Dermis blood vessel endothelial cell (primary cell): Measurements from ENCODE around the gene TM7SF2. TPM values are rescaled to one million over a fixed set of nuclear protein-coding genes. Genes with fewer than 3 reads are reported as not detected.
A peak's percentile ranks its signal among the peaks of the same experiment; 100 is the strongest.

Experiments
- DNase-seq: peaks from one replicate; pipeline ENCODE4 v3.0.0; 2010
- total RNA-seq: library from RNA; depleted of rRNA; stranded (reverse); fragments of >200 nt; gene quantifications from 2 replicates; pipeline ENCODE4 v1.2.3, GENCODE V29; 2014

Gene TM7SF2
- total RNA-seq, 1 donor from 2014 or later, result 25.7 TPM

DNA sequence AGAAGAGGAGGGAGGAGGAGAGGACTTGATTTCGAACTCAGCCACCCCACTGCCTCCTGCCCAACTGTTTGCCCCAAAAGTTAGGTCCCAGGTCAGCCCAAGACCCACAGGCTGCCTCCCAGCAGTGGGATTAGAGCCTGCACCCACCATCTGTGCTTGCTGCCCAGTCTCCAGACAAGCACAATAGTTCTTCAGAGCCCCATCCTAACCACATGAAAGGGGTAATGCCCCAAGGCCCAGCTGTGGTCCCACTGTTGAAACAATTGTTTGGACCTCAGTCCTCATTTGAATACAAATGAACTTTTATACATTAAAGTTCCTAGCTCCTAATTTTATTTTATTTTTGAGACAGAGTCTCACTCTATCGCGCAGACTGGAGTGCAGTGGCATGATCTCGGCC lies 21.0 kb upstream of the TM7SF2 start:
- DNase-seq, result no peak

DNA sequence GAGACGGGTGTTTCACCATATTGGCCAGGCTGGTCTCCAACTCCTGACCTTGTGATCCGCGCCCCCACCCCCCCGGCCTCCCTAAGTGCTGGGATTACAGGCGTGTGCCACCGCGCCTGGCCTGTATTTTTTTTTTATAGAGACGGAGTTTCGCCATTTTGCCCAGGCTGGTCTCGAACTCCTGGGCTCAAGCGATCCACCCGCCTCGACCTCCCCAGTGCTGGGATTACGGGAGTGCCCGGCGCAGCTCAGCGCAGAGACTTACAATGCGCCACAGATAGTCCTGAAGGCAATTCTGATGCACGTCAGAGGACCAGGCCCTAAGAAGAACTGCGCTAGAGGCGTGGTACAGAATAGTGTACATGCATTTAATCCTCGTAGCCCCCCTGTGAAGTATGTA lies 16.2 kb upstream of the TM7SF2 start:
- no peak for DNase-seq

DNA sequence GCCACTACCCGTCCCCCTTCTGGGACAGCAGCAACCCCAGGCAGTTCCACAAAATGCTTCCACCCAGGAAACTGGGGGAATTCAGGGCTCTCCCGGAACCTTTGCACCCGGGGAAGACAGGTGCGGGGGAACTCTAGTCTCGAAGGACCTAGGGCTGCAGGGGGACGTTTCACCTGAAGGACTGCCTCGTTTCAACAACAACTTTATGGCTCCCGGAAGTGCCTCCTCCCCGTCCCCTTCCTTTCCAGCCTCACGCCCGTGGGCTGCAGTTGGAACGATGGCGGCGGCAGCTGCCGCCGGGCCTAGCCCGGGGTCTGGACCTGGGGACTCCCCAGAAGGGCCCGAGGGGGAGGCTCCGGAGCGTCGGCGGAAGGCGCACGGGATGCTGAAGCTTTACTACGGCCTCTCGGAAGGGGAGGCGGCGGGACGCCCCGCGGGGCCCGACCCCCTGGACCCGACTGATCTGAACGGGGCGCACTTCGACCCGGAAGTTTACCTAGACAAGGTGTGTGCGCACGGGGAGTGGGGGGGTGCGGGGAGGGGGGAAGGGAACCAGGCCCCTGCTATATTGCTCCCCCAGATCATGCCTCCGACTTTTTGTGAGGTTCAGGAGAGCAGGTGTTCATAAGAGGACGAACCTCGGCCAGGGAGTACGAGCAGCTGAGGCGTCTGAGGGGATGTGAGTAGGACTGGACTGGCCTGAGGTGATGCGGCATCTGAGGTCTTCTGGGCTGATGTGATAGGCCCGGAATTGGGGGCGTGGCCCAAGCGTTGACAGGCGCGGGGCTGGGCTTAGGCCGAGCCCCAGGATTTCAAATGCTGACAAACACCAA lies 15.5 kb upstream of the TM7SF2 start, which contains the start of gene VPS51:
TSS of gene VPS51 (plus strand) at position 241 of the 833 bp plus-strand sequence. CDS start at position 278, 37 bp downstream.
- peak; percentile 94 for DNase-seq

DNA sequence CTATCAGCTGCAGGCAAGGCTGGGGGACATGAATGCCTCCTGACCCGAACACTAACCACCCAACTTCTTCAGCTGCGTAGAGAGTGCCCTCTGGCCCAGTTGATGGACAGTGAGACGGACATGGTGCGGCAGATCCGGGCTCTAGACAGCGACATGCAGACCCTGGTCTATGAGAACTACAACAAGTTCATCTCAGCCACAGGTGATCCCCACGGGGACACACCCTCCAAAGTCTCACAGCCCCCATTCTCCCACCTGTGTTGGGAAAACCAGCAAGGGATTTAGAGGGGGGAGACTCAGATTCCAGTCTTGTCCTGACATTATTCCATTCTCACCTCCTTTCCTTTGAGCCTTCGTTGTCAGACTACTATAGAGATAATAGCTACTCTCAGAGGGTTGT lies 14.7 kb upstream of the TM7SF2 start:
- DNase-seq, result no peak

DNA sequence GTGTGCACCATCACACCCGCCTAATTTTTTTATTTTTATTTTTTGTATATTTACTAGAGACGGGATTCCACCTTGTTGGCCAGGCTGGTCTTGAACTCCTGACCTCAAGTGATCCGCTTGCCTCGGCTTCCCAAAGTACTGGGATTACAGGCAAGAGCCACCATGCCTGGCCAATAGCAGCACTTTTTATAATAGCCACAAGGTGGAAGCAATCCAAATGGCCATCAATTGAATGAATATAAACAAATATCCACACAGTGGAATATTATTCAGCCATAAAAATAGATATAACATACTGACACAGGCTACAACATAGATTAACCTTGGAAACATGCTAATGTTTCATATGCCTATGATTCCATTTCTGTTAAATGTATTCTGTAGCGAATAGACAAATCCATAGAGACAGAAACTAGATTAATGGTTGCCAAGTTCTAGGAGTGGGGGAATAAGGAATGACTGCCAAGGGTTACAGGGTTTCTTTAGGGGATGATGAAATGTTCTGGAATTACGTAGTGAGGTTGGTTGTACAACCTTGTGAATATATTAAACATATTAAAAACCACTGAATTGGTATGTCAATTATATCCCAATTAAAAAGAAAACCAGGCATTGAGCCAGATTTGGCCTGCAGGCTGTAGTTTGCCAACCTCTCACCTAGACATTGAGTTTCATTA lies 10.9 kb upstream of the TM7SF2 start:
- DNase-seq, result no peak

DNA sequence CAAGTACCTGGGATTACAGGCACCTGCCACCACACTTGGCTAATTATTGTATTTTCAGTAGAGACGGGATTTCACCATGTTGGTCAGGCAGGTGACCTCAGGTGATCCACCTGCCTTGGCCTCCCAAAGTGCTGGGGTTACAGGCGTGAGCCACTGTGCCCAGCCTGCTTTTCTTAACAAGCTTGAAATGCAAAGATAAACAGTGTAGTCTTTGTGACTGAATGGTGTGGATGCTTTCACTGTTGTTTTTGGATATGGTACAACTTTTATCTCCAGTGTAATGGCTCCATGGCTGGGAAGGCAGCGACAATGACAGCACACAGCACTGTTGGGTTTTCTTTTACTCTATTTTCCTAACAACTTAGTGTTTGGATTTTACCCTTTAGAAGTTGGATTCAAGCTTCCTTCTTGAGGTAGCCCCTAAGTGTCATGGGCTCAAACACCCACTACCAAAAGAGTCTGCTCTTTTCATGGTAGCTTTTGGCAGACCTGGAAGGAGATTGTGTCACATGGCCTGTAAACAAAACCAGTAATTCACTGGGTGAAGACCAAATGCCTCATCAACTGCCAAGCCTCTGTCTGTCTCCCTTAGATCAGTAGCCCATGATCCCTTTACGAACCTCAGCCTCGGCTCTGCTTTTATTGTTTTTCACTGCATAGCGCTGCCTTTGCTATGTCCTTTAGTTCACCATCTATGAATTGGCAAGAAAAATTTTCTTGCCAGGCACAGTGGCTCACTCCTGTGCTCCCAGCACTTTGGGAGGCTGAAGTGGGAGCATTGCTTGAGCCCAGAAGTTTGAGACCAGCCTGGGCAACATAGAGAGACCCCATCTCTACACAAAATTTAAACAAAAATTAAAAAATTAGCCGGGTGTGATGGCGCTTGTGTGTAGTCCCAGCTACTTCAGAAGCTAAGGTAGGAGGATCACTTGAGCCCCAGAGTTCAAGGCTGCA lies 9.3 kb upstream of the TM7SF2 start:
- no peak for DNase-seq

DNA sequence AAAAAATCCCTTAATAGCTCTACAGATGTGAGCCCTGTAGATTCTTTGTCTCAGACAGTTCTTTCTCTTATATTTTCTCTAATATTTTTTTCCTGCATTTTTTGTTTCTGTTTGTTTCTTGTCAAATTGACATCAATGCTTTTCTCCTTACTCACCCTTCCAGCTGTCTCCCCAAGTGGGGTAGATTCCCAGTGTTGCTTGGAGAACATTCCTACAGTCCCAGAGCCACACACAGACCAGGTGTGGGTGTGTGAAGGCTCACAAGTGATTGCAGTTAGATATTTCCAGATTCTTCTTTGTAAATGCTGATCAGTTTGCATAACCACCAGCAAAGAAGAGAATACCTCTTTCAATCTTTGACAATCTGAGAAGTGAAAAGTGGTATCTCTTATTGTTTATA lies 8.2 kb upstream of the TM7SF2 start:
- no peak for DNase-seq

DNA sequence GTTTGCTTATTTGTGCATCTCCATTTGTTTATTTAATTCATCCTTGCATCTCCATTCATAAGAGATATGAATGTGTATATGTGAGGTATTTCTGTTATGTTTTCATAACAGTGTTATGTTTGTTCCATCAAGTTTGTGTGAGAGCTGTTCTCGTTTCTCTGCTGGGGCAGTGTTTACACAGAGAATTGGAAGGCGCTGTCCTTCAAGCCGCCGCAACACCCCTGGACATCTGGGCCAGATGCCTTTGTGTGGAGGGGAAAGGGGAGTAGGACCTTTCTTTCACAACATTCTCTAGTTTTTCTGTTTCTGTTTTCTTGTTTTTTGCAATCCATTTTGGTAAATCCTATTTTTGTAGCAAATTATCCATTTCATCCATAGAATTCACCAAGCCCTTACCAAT lies 7.0 kb upstream of the TM7SF2 start:
- no peak for DNase-seq

DNA sequence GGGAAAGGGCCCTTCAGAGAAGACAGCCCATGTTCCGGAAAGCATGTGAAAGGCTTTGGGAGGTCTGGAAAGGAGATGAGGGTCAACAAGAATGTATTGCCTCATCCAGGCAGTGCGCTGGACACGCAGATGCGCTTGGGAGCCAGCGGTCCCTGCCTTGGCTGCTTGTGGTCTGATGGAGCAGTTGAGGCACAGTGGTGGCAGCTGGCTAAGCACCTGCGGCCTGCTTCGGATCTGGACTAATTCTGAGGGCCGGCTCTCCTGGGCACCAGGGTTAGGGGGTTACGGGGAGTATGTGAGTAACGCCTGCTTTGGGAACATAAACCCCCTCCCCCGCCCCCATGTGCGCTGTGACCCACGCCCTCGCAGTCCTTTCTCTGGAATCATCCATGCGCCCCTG lies 4.6 kb upstream of the TM7SF2 start:
- no peak for DNase-seq

DNA sequence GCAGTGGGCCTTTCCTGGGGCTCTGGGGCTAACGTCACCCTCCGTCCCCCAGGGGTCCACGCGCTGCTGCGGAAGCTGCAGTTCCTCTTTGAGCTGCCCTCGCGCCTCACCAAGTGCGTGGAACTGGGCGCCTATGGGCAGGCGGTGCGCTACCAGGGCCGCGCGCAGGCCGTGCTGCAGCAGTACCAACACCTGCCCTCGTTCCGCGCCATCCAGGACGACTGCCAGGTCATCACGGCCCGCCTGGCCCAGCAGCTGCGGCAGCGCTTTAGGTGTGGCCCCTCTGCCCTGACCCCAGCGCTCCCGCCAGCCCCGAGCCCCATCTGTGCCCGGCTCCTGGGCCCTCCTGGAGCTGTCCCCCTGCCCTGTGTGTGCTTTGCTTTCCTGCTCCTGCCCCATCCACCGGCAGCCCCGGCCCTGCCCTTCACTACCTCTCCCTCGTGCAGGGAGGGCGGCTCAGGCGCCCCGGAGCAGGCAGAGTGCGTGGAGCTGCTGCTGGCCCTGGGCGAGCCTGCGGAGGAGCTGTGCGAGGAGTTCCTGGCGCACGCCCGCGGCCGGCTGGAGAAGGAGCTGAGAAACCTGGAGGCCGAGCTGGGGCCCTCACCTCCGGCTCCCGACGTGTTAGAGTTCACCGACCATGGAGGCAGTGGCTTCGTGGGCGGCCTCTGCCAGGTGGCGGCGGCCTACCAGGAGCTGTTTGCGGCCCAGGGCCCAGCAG lies 3.8 kb upstream of the TM7SF2 start:
- DNase-seq, result no peak

DNA sequence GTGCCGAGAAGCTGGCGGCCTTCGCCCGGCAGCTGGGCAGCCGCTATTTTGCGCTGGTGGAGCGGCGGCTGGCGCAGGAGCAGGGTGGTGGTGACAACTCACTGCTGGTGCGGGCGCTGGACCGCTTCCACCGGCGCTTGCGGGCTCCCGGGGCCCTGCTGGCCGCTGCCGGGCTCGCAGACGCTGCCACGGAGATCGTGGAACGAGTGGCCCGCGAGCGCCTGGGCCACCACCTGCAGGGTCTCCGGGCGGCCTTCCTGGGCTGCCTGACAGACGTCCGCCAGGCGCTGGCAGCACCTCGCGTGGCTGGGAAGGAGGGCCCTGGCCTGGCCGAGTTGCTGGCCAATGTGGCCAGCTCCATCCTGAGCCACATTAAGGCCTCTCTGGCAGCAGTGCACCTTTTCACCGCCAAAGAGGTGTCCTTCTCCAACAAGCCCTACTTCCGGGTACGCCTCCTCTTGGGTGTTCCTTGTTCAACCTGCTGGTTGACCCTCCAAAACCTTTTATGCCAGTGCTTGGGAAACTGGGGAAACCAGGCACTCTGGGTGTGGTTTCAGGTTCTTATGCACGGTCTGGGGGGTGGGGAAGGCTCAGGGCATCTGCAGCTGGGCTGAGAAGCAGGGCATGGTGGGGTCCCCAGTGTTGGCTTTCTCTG lies 3.1 kb upstream of the TM7SF2 start:
- DNase-seq, result no peak

DNA sequence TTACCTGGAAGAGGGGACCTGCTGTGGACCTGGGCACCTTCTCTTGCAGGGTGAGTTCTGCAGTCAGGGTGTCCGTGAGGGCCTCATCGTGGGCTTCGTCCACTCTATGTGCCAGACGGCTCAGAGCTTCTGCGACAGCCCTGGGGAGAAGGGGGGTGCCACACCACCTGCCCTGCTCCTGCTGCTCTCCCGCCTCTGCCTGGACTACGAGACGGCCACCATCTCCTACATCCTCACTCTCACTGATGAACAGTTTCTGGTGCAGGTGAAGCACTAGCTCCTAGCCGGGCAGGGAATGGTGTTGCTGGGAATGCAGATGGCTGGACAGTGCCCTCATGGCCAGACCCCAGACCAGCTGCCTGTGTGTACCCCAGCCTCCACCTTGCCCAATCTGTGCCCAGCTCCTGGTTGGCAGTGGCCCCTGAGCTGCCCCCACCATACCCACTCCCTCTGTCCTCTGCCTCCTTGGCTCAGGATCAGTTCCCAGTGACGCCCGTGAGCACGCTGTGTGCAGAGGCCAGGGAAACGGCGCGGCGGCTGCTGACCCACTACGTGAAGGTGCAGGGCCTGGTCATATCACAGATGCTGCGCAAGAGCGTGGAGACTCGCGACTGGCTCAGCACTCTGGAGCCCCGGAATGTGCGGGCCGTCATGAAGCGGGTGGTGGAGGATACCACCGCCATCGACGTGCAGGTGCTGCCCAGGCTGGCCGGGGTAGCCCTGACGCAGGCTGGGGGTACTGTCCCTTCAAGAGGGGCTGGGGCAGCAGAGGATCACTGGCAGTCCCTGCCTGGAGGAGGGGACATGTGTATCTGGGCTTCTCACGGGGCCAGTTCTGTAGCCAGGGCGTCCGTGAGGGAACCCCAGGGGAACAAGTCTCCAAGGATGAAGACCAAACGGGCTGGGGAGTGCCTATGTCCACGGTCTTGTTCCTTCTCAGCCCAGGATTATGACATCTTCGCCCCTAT lies 2.2 kb upstream of the TM7SF2 start:
- DNase-seq, result no peak

DNA sequence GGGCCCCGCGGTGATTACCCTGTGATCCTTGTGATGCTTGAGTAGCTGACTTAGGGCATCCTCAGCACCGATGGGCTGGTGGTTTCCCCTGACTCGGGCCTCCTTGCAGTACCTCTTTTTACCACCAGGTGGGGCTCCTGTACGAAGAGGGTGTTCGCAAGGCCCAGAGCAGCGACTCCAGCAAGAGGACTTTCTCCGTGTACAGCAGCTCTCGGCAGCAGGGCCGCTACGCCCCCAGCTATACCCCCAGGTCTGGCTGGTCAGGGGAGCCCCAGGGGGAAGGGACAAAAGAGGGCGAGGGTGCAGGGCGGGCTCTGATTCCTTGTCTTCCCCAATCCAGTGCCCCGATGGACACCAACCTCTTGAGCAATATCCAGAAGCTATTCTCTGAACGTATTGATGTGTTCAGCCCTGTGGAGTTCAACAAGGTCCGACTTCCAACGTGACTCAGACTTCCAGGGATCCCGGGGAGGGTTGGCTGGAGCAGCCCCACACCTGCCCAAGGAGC lies 1.3 kb upstream of the TM7SF2 start:
- peak; percentile 89 for DNase-seq

DNA sequence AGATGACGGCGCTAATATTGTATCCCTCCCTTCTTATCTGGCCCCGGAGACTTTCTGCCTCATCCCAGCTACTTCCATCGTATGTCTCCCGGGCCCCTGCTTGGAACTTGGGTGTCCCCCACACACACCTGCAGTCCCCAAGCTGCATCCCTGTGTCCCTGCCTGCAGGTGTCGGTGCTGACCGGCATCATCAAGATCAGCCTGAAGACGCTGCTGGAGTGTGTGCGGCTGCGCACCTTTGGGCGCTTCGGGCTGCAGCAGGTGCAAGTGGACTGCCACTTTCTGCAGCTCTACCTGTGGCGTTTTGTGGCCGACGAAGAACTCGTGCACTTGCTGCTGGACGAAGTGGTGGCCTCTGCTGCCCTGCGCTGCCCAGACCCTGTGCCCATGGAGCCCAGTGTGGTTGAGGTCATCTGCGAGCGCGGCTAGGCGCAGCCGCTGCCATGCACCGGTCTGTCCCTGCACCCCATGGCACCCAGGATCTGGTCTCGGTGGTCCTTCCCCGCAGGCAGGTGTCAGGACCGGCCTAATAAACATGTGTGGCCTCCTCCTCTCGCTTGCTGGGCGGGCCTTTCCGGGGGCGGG lies 421 bp upstream of the TM7SF2 start:
- no peak for DNase-seq

DNA sequence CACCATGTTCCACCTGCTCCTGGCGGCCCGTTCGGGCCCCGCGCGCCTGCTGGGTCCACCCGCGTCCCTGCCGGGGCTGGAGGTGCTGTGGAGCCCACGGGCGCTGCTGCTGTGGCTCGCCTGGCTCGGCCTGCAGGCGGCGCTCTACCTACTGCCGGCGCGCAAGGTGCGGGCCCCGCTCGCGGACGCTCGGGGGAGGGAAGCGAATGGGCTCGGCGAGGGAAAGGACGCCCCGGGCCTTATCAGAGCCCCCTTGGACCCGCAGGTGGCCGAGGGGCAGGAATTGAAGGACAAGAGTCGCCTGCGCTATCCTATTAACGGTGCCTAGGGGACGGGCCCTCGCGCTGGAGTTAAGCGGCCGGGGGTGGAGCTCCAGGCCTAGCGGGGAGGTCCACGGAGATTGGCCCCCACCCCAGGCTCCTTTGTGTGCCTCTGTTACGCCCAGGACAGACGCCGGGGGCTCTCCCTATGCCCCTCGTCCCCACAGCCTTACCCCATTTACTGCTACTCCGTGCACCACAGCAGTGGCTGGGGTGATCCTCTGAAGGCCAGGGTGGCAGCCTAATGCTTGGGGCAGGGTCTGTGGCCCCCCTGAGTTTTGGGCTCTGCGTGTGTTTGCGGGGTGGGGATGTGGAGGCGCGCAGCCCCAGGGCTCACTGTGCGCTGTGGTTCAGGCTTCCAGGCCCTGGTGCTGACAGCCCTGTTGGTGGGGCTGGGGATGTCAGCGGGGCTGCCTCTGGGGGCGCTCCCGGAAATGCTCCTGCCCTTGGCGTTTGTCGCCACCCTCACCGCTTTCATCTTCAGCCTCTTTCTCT lies 1.1 kb downstream of the TM7SF2 start:
- DNase-seq, result peak; percentile 71

DNA sequence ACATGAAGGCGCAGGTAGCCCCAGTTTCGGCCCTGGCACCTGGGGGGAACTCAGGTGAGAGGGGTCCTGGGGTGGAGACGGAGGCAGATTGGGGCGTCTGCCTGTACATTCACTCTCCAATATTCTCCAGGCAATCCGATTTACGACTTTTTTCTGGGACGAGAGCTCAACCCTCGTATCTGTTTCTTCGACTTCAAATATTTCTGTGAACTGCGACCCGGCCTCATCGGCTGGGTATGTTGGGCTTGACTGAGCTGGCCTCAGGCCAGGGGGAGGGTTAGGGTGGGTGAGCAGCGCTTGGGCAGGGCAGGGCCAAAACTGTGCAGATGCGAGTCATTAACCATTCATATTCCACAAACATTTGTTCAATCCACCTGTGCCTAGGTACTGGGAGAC lies 1.7 kb downstream of the TM7SF2 start:
- no peak for DNase-seq

DNA sequence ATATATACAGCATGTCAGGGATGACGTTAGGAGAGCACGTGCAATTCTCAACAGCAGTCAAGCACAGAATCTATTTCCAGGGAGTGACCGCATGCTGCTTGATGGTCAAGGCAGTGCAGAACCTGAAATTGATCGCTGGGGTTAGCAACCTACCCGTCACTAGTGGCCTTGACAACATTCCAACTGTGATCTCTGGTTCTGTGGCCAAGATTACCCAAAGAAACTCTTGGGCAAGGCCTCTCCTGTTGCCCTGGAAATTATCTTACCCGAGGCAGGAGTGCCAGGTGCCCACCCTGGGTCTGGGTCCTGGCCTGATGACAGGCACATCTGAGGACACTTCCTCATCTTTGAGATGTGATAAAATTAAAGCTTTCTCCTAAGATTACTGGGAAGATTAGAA lies 2.2 kb downstream of the TM7SF2 start:
- DNase-seq, result no peak

DNA sequence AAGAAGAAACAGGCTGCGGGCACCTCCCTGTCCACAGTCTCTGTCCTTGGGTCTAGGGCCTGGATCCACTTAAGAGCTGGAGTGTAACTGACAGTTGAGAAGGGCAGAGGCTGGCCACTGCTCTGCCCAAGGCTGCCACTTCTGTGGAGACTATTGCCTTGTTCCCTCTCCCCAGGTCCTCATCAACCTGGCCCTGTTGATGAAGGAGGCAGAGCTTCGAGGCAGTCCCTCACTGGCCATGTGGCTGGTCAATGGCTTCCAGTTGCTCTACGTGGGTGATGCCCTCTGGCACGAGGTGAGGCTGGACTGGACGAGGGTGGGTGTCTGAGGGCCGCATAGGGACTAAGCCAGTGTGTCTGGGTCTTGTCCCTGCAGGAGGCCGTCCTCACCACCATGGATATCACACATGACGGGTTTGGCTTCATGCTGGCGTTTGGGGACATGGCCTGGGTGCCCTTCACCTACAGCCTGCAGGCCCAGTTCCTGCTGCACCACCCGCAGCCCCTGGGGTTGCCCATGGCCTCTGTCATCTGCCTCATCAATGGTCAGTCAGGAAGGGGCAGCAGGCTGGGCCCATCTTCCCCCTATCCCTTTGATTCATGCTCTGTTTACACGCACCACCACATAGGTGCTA lies 3.0 kb downstream of the TM7SF2 start:
- DNase-seq, result no peak
